RKO (cell line): ENCODE measurements around the gene ERGIC2.
"Not testable (repeated sequence)": the region's sequence is repeated elsewhere in the genome, so short reads cannot be mapped to it uniquely, and the experiment has no call there.

Experiments
- DNase-seq: peaks from one replicate; pipeline ENCODE4 v3.0.0-alpha.2; 2016; ENCODE audit warnings: low spot score

Gene ERGIC2

GRCh38 chr12:29299633-29300032 is 81.3 kb downstream of the ERGIC2 start:
- DNase-seq = no peak

- no peak for DNase-seq
Measured at GRCh38 chr12:29291226-29291625, 89.7 kb downstream of the ERGIC2 start.

- not testable (repeated sequence) for DNase-seq
Measured at GRCh38 chr12:29290475-29290874, 90.5 kb downstream of the ERGIC2 start.

GRCh38 chr12:29288031-29288430 is 92.9 kb downstream of the ERGIC2 start:
- no peak for DNase-seq

- DNase-seq = no peak
Measured at GRCh38 chr12:29287622-29288021, 93.3 kb downstream of the ERGIC2 start.
